ENCODE measurements around the gene NXN. TPM values are rescaled to one million over a fixed set of nuclear protein-coding genes. Genes with fewer than 3 reads are reported as not detected.
A peak's percentile ranks its signal among the peaks of the same experiment; 100 is the strongest.
"Not testable (repeated sequence)": the region's sequence is repeated elsewhere in the genome, so short reads cannot be mapped to it uniquely, and the experiment has no call there.

NXN gene
- total RNA-seq, 1 donor from 2014 or later, result 18.5 TPM

GRCh38 chr17:752002-752619 lies 227.5 kb downstream of the NXN start, which contains the start of gene GEMIN4:
TSS of gene GEMIN4 (minus strand) at chr17:752264. CDS start at chr17:752142, 122 bp downstream.
- peak; percentile 94 for ATAC-seq
- DNase-seq (ENCODE audit: missing footprints), result peak; percentile 98
- intact Hi-C loops (cut with DNase I), result no loop called here

DNA sequence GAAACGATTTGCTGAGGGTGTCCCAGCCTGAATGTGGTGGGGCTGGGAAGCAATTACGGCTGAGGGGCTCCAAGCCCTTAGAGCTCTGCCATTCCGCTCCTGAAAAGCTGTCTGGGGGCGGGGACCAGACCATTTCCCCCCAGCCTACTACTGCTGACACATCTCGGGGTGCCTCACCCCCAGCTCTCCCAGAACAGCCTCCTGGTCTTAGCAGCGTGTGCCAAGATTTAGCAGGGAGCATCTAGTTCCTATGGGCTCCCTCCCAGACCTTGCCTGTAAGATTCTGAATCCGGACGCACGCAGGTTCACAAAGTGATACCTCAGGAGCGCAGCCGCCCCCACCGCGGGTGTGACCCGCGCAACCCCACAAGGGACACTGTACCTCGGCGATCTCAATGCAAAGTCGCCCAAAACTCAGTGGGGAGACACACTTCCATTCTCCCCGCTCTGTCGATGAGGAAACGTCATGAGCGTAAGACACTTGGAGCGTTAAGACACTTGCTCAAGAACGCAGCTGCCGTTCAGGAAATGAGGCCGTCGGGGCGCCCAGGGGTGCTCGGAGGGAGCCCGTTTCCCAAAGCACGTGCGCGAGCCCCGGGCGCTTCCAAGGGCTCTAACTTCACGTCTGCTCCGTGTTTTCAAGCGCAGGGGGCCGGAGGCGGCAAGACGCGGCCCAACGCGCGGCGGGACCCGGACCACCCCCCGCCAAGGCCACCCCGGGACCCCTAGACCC lies 228.1 kb downstream of the NXN start:
- intact Hi-C loops (cut with DNase I), result no loop called here
- no peak for DNase-seq (ENCODE audit: missing footprints)

DNA sequence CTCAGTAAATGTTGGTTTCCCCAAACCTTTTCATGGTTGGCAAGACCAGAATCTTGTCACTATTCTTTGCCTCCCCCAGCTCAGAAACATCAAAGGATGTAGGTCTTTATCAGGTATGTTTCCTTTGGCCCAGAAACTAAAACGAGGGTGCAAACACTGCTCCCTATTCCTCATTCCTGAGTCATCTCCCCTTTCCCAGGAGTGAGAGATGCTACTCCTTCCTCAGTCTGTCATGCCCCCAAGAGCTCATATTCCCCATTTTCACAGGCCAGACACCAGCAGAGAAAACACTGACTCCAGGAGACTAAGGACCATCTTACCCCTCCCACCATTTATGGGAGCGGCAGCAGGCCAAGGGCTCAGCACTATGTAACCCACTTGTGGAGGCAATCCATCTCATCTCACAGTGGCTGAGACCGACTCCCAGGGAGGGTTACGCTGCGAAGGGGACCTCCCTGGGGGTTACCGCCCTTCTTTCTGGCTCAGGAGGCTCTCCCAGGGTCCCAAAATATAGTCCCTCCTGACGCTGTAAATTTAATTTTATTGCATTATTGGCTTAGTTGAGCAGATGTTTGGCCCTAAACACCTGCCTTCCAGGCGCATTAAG lies 229.0 kb downstream of the NXN start:
- intact Hi-C loops (cut with DNase I), result no loop called here
- DNase-seq (ENCODE audit: missing footprints), result no peak
- ATAC-seq, result no peak

More for the DNA sequence above, 228.1 kb downstream of the NXN start:
- peak; percentile 4 for ATAC-seq

- ATAC-seq; DNase-seq (ENCODE audit: missing footprints); intact Hi-C loops (cut with DNase I): not testable (repeated sequence)
Measured at GRCh38 chr17:749359-749758, 230.2 kb downstream of the NXN start.

Small RNAs within 50 kb of the gene (microRNA-seq; reads per million reads assigned to microRNA genes)
- 1.8 reads per million for gene MIR3183

Other genes starting within 250 kb of the NXN start
- gene TLCD3A, start 247.2 kb downstream of the NXN start, total RNA-seq, result 2.5 TPM
- gene GEMIN4, start 227.5 kb downstream of the NXN start, total RNA-seq, result 12.6 TPM
- 21.2 TPM for gene GLOD4, start 197.5 kb downstream of the NXN start, total RNA-seq
- 18.7 TPM for gene MRM3, start 197.4 kb downstream of the NXN start, total RNA-seq
- gene TIMM22, start 17.4 kb upstream of the NXN start, total RNA-seq, result 17.3 TPM
- 147 TPM for gene ABR, start 200.2 kb upstream of the NXN start, total RNA-seq

Measured in Right ventricle myocardium inferior (tissue), 1 donor.